ENCODE measurements around the gene SOAT1.
"Not testable (repeated sequence)": the region's sequence is repeated elsewhere in the genome, so short reads cannot be mapped to it uniquely, and the experiment has no call there.

SOAT1 gene

GRCh38 chr1:179342740-179343404 is 49.3 kb downstream of the SOAT1 start:
- H3K4me3 ChIP-seq (ENCODE audit: low read depth, low read length) = no peak overlapping the region

GRCh38 chr1:179351281-179351680 is 57.7 kb downstream of the SOAT1 start:
- no peak overlapping the region for H3K4me3 ChIP-seq (ENCODE audit: low read depth, low read length)

- no peak overlapping the region for H3K4me3 ChIP-seq (ENCODE audit: low read depth, low read length)
Observed at GRCh38 chr1:179352236-179352635, 58.6 kb downstream of the SOAT1 start.

- H3K4me3 ChIP-seq (ENCODE audit: low read depth, low read length) = no peak overlapping the region
Observed at GRCh38 chr1:179353546-179353945, 59.9 kb downstream of the SOAT1 start.

GRCh38 chr1:179361631-179362030 is 68.0 kb downstream of the SOAT1 start:
- not testable (repeated sequence) for H3K4me3 ChIP-seq (ENCODE audit: low read depth, low read length)

- H3K4me3 ChIP-seq (ENCODE audit: low read depth, low read length) = peak within 1 kb of the TSS; percentile 84
Observed at GRCh38 chr1:179365342-179366092, 71.9 kb downstream of the SOAT1 start, which contains the start of gene AXDND1. TSS of gene AXDND1 (plus strand) at chr1:179365971. CDS start at chr1:179366510, 539 bp downstream.

- H3K4me3 ChIP-seq (ENCODE audit: low read depth, low read length) = peak overlapping the region; percentile 84
Observed at GRCh38 chr1:179366093-179366800, 72.7 kb downstream of the SOAT1 start.

GRCh38 chr1:179369751-179370341 is 76.2 kb downstream of the SOAT1 start:
- no peak overlapping the region for H3K4me3 ChIP-seq (ENCODE audit: low read depth, low read length)

- no peak overlapping the region for H3K4me3 ChIP-seq (ENCODE audit: low read depth, low read length)
Observed at GRCh38 chr1:179372160-179372559, 78.6 kb downstream of the SOAT1 start.

- no peak overlapping the region for H3K4me3 ChIP-seq (ENCODE audit: low read depth, low read length)
Observed at GRCh38 chr1:179376223-179376622, 82.6 kb downstream of the SOAT1 start.

GRCh38 chr1:179380299-179380698 is 86.7 kb downstream of the SOAT1 start:
- H3K4me3 ChIP-seq (ENCODE audit: low read depth, low read length) = no peak overlapping the region

GRCh38 chr1:179384027-179384426 is 90.4 kb downstream of the SOAT1 start:
- H3K4me3 ChIP-seq (ENCODE audit: low read depth, low read length) = no peak overlapping the region

- no peak overlapping the region for H3K4me3 ChIP-seq (ENCODE audit: low read depth, low read length)
Observed at GRCh38 chr1:179385510-179385909, 91.9 kb downstream of the SOAT1 start.

- H3K4me3 ChIP-seq (ENCODE audit: low read depth, low read length) = no peak overlapping the region
Observed at GRCh38 chr1:179393721-179394120, 100.1 kb downstream of the SOAT1 start.

GRCh38 chr1:179399399-179399798 is 105.8 kb downstream of the SOAT1 start:
- not testable (repeated sequence) for H3K4me3 ChIP-seq (ENCODE audit: low read depth, low read length)

All from iPS-11a (cell line).